Adipocyte (in vitro differentiated cells): ENCODE results near the gene MYT1.

Source experiments
- DNase-seq: peaks from one replicate; pipeline ENCODE4 v3.0.0-alpha.2; 2015; ENCODE audit warnings: low read depth
- H3K27me3 ChIP-seq: replicated peaks from 2 replicates; pipeline ENCODE4 v1.7.0; 2013; ENCODE audit warnings: mild to moderate bottlenecking, low read length, moderate library complexity; ENCODE audit not compliant: control insufficient read depth, insufficient read depth
- H3K36me3 ChIP-seq: 2 replicates; pipeline ENCODE4 v1.7.0; 2013; ENCODE audit warnings: low read length, mild to moderate bottlenecking, moderate library complexity; ENCODE audit not compliant: control insufficient read depth, insufficient read depth, severe bottlenecking
- H3K4me1 ChIP-seq: 2 replicates; pipeline ENCODE4 v1.7.0; 2013; ENCODE audit warnings: mild to moderate bottlenecking, low read length, moderate library complexity; ENCODE audit not compliant: control insufficient read depth, insufficient read depth
- H3K4me3 ChIP-seq: 2 replicates; pipeline ENCODE4 v1.7.0; 2013; ENCODE audit warnings: mild to moderate bottlenecking, low read length, moderate library complexity
- H3K9ac ChIP-seq: 2 replicates; pipeline ENCODE4 v1.7.0; 2013; ENCODE audit warnings: mild to moderate bottlenecking, low read length, moderate library complexity
- H3K9me3 ChIP-seq: 2 replicates; pipeline ENCODE4 v1.7.0; 2013; ENCODE audit warnings: mild to moderate bottlenecking, low read length, moderate library complexity; ENCODE audit not compliant: control insufficient read depth

MYT1 gene

GRCh38 chr20:64264091-64264490 is 99.8 kb downstream of the MYT1 start:
- Histone ChIP-seq H3K27me3 (no peaks in the 10 kb centered on the region), H3K4me3 (no peak overlapping the region), H3K9me3 (no peaks in the 10 kb centered on the region), H3K9ac (no peak overlapping the region), H3K4me1 (peaks cover 27% of the 10 kb centered on the region), H3K36me3 (peaks cover 31% of the 10 kb centered on the region)
- no peak for DNase-seq

- no peaks in the 10 kb centered on the region for H3K9me3 ChIP-seq
- no peak overlapping the region for H3K4me3 ChIP-seq
- peak; percentile 23 for DNase-seq
- H3K9ac ChIP-seq: no peak overlapping the region
- peaks cover 31% of the 10 kb centered on the region for H3K36me3 ChIP-seq
- no peaks in the 10 kb centered on the region for H3K27me3 ChIP-seq
- H3K4me1 ChIP-seq: peaks cover 27% of the 10 kb centered on the region
Observed at GRCh38 chr20:64265201-64265600, 100.9 kb downstream of the MYT1 start.

- no peak overlapping the region for H3K9ac ChIP-seq
- H3K9me3 ChIP-seq: no peaks in the 10 kb centered on the region
- H3K27me3 ChIP-seq: no peaks in the 10 kb centered on the region
- H3K36me3 ChIP-seq: peaks cover 31% of the 10 kb centered on the region
- no peak overlapping the region for H3K4me3 ChIP-seq
- no peak for DNase-seq
- H3K4me1 ChIP-seq: peaks cover 10% of the 10 kb centered on the region
Observed at GRCh38 chr20:64266988-64267387, 102.7 kb downstream of the MYT1 start.

- DNase-seq: no peak
- no peaks in the 10 kb centered on the region for H3K27me3 ChIP-seq
- H3K4me1 ChIP-seq: peaks cover 10% of the 10 kb centered on the region
- no peak overlapping the region for H3K9ac ChIP-seq
- H3K4me3 ChIP-seq: no peak overlapping the region
- no peaks in the 10 kb centered on the region for H3K9me3 ChIP-seq
- peaks cover 33% of the 10 kb centered on the region for H3K36me3 ChIP-seq
Observed at GRCh38 chr20:64268174-64268573, 103.9 kb downstream of the MYT1 start.

- Histone ChIP-seq H3K36me3 (peaks cover 31% of the 10 kb centered on the region), H3K9me3 (no peaks in the 10 kb centered on the region), H3K9ac (no peak overlapping the region), H3K27me3 (no peaks in the 10 kb centered on the region), H3K4me3 (no peak overlapping the region), H3K4me1 (peaks cover 7% of the 10 kb centered on the region)
- DNase-seq: no peak
Observed at GRCh38 chr20:64269604-64270411, 105.6 kb downstream of the MYT1 start.

- Histone ChIP-seq H3K9ac (no peak overlapping the region), H3K27me3 (no peaks in the 10 kb centered on the region), H3K4me3 (no peak overlapping the region), H3K4me1 (no peaks in the 10 kb centered on the region), H3K9me3 (no peaks in the 10 kb centered on the region), H3K36me3 (peaks cover 23% of the 10 kb centered on the region)
- DNase-seq: no peak
Observed at GRCh38 chr20:64271636-64272035, 107.4 kb downstream of the MYT1 start.

GRCh38 chr20:64273109-64273508 is 108.9 kb downstream of the MYT1 start:
- DNase-seq: no peak
- no peaks in the 10 kb centered on the region for H3K27me3 ChIP-seq
- H3K4me1 ChIP-seq: no peaks in the 10 kb centered on the region
- no peak overlapping the region for H3K9ac ChIP-seq
- H3K4me3 ChIP-seq: no peak overlapping the region
- H3K36me3 ChIP-seq: peaks cover 22% of the 10 kb centered on the region
- H3K9me3 ChIP-seq: no peaks in the 10 kb centered on the region

- Histone ChIP-seq H3K4me1 (no peaks in the 10 kb centered on the region), H3K27me3 (no peaks in the 10 kb centered on the region)
- no peak for DNase-seq
Observed at GRCh38 chr20:64276817-64277216, 112.6 kb downstream of the MYT1 start.

GRCh38 chr20:64277571-64278316 is 113.5 kb downstream of the MYT1 start:
- Histone ChIP-seq H3K9ac (no peak overlapping the region), H3K4me3 (no peak overlapping the region), H3K36me3 (peaks cover 17% of the 10 kb centered on the region), H3K9me3 (no peaks in the 10 kb centered on the region), H3K4me1 (no peaks in the 10 kb centered on the region), H3K27me3 (peaks cover 4% of the 10 kb centered on the region)
- no peak for DNase-seq

More at GRCh38 chr20:64276817-64277216, 112.6 kb downstream of the MYT1 start:
- Histone ChIP-seq H3K9me3 (no peaks in the 10 kb centered on the region), H3K36me3 (peaks cover 18% of the 10 kb centered on the region), H3K4me3 (no peak overlapping the region), H3K9ac (no peak overlapping the region)

GRCh38 chr20:64278317-64278681 is 114.0 kb downstream of the MYT1 start:
- no peak for DNase-seq
- peaks cover 12% of the 10 kb centered on the region for H3K36me3 ChIP-seq
- no peaks in the 10 kb centered on the region for H3K9me3 ChIP-seq
- H3K4me3 ChIP-seq: no peak overlapping the region
- H3K4me1 ChIP-seq: no peaks in the 10 kb centered on the region
- H3K9ac ChIP-seq: no peak overlapping the region
- H3K27me3 ChIP-seq: peaks cover 8% of the 10 kb centered on the region

- DNase-seq: no peak
- H3K9ac ChIP-seq: no peak overlapping the region
Observed at GRCh38 chr20:64279826-64280459, 115.7 kb downstream of the MYT1 start.

More at GRCh38 chr20:64279826-64280459, 115.7 kb downstream of the MYT1 start:
- Histone ChIP-seq H3K36me3 (peaks cover 5% of the 10 kb centered on the region), H3K27me3 (peaks cover 8% of the 10 kb centered on the region), H3K9me3 (no peaks in the 10 kb centered on the region), H3K4me1 (no peaks in the 10 kb centered on the region), H3K4me3 (no peak overlapping the region)
